CD4-positive, alpha-beta T cell (primary cell): Measurements from ENCODE around the gene CEACAM8. TPM values are rescaled to one million over a fixed set of nuclear protein-coding genes. Genes with fewer than 3 reads are reported as not detected.

Experiments used
- ATAC-seq: fragments of 200-7000 bp; cut with Tn5 transposase; one replicate; pipeline ENCODE4 v1.10.0; 2022; ENCODE audit warnings: mild to moderate bottlenecking; ENCODE audit not compliant: poor library complexity
- CTCF ChIA-PET: fragments of 350-600 bp; sonication (Branson Sonifier 250); formaldehyde crosslinking; loops from one replicate; lab custom pipeline; 2021; ENCODE audit warnings: antibody characterized with exemption, inconsistent platforms; lab: Charles Lee
- POLR2A ChIA-PET: fragments of 350-600 bp; sonication (Branson Sonifier 250); formaldehyde crosslinking; loops from one replicate; lab custom pipeline; 2021; ENCODE audit warnings: antibody characterized with exemption, inconsistent platforms; lab: Charles Lee
- DNase-seq, 14 experiments: peaks; one replicate each; pipeline ENCODE4 v3.0.0-alpha.2; 2013 to 2020; ENCODE audit warnings: mixed read lengths in 2 of 14
- H3K27ac ChIP-seq, 2 donors: one replicate each; pipeline versions ENCODE4 v1.5.1 to v1.7.0; 2013; ENCODE audit warnings: low read length in 2 of 2, low read depth in 1 of 2, mild to moderate bottlenecking in 1 of 2
- H3K27me3 ChIP-seq, 2 experiments: 1 replicate in 1 of 2; 2 replicates in 1 of 2; pipeline versions ENCODE4 v1.6.1 to v1.7.0; 2013; ENCODE audit warnings: low read length in 2 of 2, control low read depth in 1 of 2, mild to moderate bottlenecking in 1 of 2, moderate library complexity in 1 of 2; ENCODE audit not compliant: insufficient read depth in 2 of 2, control insufficient read depth in 1 of 2
- H3K36me3 ChIP-seq: one replicate; pipeline ENCODE4 v1.6.1; 2013; ENCODE audit warnings: low read length, control low read depth; ENCODE audit not compliant: insufficient read depth
- H3K4me1 ChIP-seq: one replicate; pipeline ENCODE4 v1.6.1; 2013; ENCODE audit warnings: low read length, control low read depth; ENCODE audit not compliant: insufficient read depth
- H3K4me3 ChIP-seq: one replicate; pipeline ENCODE4 v1.5.1; 2013; ENCODE audit warnings: mild to moderate bottlenecking, low read length, moderate library complexity
- H3K9me3 ChIP-seq, 2 experiments: 1 replicate in 1 of 2; 2 replicates in 1 of 2; pipeline versions ENCODE4 v1.6.1 to v1.7.0; 2013; ENCODE audit warnings: low read length in 2 of 2, mild to moderate bottlenecking in 2 of 2, control low read depth in 1 of 2, moderate library complexity in 1 of 2; ENCODE audit not compliant: control insufficient read depth in 1 of 2, insufficient read depth in 1 of 2
- H3K27ac Mint-ChIP-seq: one replicate; pipeline ENCODE4 v1.8.0; 2020; ENCODE audit warnings: mixed read lengths
- H3K27me3 Mint-ChIP-seq: one replicate; pipeline ENCODE4 v1.8.0; 2021; ENCODE audit warnings: mixed read lengths
- H3K36me3 Mint-ChIP-seq: one replicate; pipeline ENCODE4 v1.8.0; 2021; ENCODE audit warnings: low read depth, mixed read lengths
- H3K4me1 Mint-ChIP-seq: one replicate; pipeline ENCODE4 v1.8.0; 2021; ENCODE audit warnings: low read depth, mixed read lengths
- H3K4me3 Mint-ChIP-seq: one replicate; pipeline ENCODE4 v1.8.0; 2020; ENCODE audit warnings: mild to moderate bottlenecking, mixed read lengths
- H3K9me3 Mint-ChIP-seq: one replicate; pipeline ENCODE4 v1.8.0; 2020; ENCODE audit warnings: mixed read lengths
- intact Hi-C, 2 experiments: fragments of 100-400 bp; cut with DNase I in 1 of 2; cut with micrococcal nuclease in 1 of 2; formaldehyde crosslinking; loops; one replicate each; pipeline versions ENCODE4 v1.15.1 to v1.9.0; 2023 to 2025; cut with DNase I, micrococcal nuclease
- total RNA-seq, 174 experiments: library from RNA in 2 of 174; stranded (reverse) in 2 of 174; gene quantifications; one replicate each; pipeline ENCODE4 v1.2.3 and lab custom pipeline; 2021 to 2026
- TF ChIP-seq, protein P1 (sequence below): fragments of 200-600 bp; IDR thresholded peaks from one replicate; pipeline ENCODE4 v1.8.0; 2022; ENCODE audit warnings: antibody characterized with exemption, mild to moderate bottlenecking

The CEACAM8 gene
- total RNA-seq, 2 experiments from 2014 or later = not detected

DNA sequence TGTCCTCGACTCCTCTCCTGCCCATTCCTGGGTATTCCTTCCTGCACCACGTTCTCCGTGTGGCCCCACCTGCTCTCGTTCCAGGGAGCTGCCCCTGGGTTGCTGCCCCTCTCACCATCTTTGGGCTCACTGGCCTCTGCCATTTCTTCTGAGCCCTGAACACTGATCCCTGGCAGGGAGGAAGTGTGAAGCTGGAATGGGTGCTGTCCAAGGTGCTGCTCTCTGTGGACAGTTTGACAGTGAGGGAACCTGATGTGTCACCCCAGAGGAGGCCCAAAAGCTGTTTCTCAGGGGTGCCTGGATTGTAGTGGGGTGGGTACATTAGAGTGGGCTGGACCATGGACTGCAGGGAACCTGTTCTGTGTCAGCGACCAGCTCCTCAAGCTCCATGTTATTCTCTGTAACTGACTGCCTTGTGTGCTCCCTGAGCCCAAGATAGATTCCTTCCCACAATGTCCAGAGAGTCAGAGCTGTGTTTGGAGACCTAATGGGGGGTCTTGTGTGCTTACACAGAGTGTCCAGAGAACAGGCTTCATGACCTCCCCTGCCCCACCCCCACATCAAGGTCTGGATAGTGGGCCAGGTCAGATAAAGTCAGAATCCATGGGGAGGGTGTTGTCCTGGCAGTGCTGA lies 7.2 kb upstream of the CEACAM8 start:
- H3K27me3 Mint-ChIP-seq = peaks cover 62% of the 10 kb centered on the region
- peaks cover 16 to 25% of the 10 kb centered on the region in 2 experiments for H3K27me3 ChIP-seq
- H3K27ac Mint-ChIP-seq = no peak overlapping the region
- no peak for ATAC-seq
- ChIA-PET CTCF (no interaction called here), POLR2A (no interaction called here)
- DNase-seq = peak in 4 of 14 experiments; percentile 7 to 31 (median 16)
- no peaks in the 10 kb centered on the region for H3K36me3 Mint-ChIP-seq
- H3K4me1 Mint-ChIP-seq = no peaks in the 10 kb centered on the region
- TF ChIP-seq, protein P1, sequence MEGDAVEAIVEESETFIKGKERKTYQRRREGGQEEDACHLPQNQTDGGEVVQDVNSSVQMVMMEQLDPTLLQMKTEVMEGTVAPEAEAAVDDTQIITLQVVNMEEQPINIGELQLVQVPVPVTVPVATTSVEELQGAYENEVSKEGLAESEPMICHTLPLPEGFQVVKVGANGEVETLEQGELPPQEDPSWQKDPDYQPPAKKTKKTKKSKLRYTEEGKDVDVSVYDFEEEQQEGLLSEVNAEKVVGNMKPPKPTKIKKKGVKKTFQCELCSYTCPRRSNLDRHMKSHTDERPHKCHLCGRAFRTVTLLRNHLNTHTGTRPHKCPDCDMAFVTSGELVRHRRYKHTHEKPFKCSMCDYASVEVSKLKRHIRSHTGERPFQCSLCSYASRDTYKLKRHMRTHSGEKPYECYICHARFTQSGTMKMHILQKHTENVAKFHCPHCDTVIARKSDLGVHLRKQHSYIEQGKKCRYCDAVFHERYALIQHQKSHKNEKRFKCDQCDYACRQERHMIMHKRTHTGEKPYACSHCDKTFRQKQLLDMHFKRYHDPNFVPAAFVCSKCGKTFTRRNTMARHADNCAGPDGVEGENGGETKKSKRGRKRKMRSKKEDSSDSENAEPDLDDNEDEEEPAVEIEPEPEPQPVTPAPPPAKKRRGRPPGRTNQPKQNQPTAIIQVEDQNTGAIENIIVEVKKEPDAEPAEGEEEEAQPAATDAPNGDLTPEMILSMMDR = no peak
- peaks cover 6% of the 10 kb centered on the region for H3K4me1 ChIP-seq
- intact Hi-C loops = no loop called here
- peaks cover 0 to 4% of the 10 kb centered on the region in 2 experiments for H3K9me3 ChIP-seq
- no peaks in the 10 kb centered on the region for H3K9me3 Mint-ChIP-seq
- no peak overlapping the region for H3K4me3 Mint-ChIP-seq
- no peak overlapping the region for H3K4me3 ChIP-seq
- H3K27ac ChIP-seq = no peak overlapping the region
- no peaks in the 10 kb centered on the region for H3K36me3 ChIP-seq

DNA sequence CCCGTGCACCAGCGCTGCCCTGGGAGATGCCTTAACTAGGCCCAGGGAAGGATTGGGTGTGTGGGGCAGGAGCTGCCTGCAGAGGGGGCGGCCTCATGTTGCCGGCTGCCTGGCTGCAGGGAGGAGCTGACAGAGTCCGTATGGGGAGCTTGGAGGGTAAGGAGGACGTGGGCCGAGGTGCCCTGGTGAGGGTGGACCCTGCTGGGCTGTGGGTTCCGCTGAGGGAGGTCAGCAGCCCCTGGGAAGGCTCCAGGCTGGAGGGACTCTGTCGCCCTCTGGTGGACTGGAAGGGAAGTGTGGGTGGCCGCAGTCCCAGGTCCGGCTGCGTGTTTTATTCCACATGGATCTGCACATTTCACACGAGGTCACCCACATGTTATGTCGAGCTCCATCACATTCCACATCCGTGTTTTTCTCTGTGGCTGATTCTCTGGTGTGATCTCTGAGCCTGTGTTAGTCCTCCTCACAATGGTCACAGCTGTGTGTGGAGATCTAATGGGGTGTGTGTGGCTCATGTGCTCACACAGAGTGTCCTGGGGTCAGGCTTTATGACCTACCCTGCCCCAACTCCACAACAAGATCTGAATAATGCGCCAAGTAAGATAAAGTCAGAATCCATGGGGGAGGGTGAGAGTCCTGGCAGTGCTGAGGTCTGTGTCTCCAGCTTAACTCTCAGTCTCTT lies 1.8 kb upstream of the CEACAM8 start:
- ChIA-PET CTCF (interaction anchor here (0.9 to 1.3 kb wide), 4 partner anchors 10 to 146 kb away, joined by 3 to 8 read pairs (median 4); no protein-coding TSS in a partner anchor), POLR2A (no interaction called here)
- DNase-seq = peak in 12 of 14 experiments; percentile 17 to 66 (median 24)
- Mint-ChIP-seq H3K36me3 (no peaks in the 10 kb centered on the region), H3K4me1 (no peaks in the 10 kb centered on the region), H3K9me3 (no peaks in the 10 kb centered on the region), H3K27me3 (peaks cover 27% of the 10 kb centered on the region), H3K4me3 (no peak overlapping the region), H3K27ac (no peak overlapping the region)
- Histone ChIP-seq H3K9me3 (no peaks in the 10 kb centered on the region), H3K36me3 (no peaks in the 10 kb centered on the region), H3K27ac (no peak overlapping the region), H3K4me3 (no peak overlapping the region), H3K27me3 (peaks cover 6 to 7% of the 10 kb centered on the region in 2 experiments), H3K4me1 (no peaks in the 10 kb centered on the region)
- intact Hi-C loops = loop anchor here (1.0 kb wide), 1 partner anchor 146 kb away; no protein-coding TSS in a partner anchor
- TF ChIP-seq, protein P1 = peak; percentile 98
- no peak for ATAC-seq

DNA sequence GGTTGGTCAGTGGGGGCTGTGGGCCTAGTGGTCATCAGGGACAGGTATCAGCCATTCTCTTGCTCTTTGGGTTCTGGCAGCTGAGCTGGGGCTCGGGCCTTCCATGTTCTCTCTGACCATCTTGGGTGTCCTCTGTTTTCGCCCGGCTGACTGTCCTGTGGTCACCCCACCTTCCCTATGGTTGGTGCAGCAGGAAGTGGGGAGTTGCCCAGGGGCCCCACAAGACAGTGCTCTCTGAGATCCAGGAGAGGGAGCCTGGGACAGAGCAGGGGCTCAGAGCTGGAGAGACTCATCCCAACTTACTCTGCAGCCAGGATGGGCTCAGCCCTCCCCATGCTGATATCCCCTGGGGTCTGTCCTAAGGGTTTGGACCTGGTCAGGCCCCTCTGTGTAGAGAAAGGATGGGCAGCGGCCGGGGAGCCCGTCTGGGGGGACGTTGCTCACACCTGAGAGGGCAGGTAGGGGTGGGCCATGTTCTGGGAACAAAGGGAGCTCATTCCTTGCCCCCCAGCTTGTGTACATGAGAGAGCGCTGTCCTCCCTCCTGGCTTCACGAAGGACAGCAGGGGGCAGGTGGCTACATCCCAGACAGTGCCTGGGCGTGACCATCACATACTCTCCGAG lies 937 bp upstream of the CEACAM8 start:
- ChIA-PET CTCF (interaction anchor here (1.2 to 1.3 kb wide), 2 partner anchors 12 to 145 kb away, joined by 3 to 8 read pairs; no protein-coding TSS in a partner anchor), POLR2A (no interaction called here)
- DNase-seq = no peak
- no peaks in the 10 kb centered on the region for H3K36me3 Mint-ChIP-seq
- no peak overlapping the region for H3K4me3 ChIP-seq
- no peaks in the 10 kb centered on the region for H3K4me1 ChIP-seq
- no peaks in the 10 kb centered on the region for H3K9me3 ChIP-seq
- H3K4me1 Mint-ChIP-seq = no peaks in the 10 kb centered on the region
- intact Hi-C loops = loop anchor here (1.0 kb wide), 1 partner anchor 145 kb away; no protein-coding TSS in a partner anchor
- no peaks in the 10 kb centered on the region for H3K9me3 Mint-ChIP-seq
- no peak overlapping the region for H3K27ac Mint-ChIP-seq
- ATAC-seq = no peak
- no peak overlapping the region for H3K4me3 Mint-ChIP-seq
- peaks cover 3% of the 10 kb centered on the region in 2 experiments for H3K27me3 ChIP-seq
- no peaks in the 10 kb centered on the region for H3K36me3 ChIP-seq
- TF ChIP-seq, protein P1 = no peak
- no peak overlapping the region for H3K27ac ChIP-seq
- peaks cover 30% of the 10 kb centered on the region for H3K27me3 Mint-ChIP-seq
